ENCODE results near the gene KCNAB1.

KCNAB1 gene

DNA sequence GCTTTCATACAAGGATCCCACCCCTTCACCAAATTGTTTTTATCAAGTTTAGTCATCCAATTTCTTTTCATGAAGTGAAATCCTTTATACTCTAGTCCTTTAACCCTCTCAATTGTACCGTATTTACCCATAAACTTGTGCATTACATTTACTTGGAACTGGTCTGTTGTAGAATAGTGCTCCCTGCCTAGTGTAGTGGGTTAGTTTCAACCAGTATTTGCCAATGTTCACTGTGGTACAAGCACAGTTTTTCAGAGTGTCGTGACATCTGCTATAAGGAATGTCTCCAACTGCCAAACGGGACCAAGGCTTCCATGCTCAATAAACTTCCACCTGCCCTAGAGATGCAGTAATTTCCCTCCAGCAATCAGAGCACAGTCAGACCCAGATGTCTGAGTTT is 211.9 kb downstream of the KCNAB1 start:
- no peak for DNase-seq

DNA sequence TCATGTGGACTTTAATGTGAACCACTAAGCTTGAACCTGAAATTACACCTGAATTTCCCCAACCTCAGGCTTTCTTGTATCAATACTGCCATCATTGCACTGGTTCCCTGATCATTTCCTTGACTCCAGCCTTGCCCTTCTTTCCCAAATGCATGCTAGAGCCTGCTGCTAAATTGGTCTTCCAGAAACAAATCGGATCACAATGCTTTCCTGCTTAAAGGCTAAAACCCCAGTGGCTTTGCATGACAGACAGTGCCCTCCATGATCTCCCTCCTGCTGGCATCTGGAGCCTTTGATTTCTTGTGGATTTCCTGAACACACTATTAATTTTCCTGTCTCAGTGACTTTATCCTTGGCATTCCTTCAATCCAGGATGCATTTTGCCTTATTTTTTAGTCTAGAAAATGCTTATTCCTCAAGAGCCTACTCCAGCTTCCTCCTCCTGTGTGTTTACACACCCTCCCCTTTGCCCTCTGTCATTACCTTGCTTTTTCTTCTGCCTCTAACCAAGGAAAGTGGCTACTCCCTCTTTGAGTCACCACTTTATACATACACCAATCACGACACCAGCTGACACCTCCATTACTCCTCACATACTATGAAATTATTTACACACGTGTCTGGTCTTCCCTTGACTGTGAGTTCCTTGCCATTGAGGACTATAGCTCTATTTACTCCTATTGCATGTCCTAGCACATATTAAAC is 214.6 kb downstream of the KCNAB1 start:
- no peak for DNase-seq

DNA sequence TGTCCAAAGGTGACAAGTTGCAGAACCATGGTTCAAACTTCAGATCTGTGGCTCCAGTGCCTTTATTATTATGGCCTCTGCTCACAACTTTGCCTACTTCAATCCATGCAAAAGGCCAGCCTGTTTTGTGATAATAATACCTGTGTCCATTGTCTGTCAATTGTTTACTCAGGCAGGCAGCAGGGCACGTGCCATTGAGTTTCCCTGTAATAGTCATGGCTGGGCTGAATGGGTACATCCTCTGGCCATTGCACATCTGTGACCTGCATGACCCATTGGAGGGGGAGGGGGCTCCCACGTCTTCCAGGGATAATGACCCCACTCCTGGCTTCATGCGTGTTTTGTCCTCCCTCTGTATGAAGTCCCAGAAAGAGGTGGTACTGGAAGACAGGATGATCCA is 219.1 kb downstream of the KCNAB1 start:
- DNase-seq, result no peak

DNA sequence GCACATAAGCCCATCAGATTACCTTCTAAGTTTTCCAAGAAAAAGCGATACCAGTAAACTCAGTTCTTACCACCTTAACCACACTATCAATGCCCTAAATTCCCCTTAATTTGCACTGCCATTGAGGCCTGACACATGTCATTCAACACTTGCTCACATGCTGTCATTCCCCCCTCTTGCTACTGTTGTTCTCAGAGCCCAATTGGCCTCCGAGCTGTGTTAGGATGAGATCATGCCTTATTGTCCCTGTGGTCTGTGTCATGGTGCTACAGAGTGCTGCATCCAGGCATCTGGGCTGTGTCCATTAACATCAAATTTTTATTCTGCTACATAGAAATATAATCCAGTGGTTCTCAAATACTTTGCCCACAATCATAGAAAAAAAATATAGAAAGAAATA is 221.0 kb downstream of the KCNAB1 start:
- DNase-seq, result no peak

DNA sequence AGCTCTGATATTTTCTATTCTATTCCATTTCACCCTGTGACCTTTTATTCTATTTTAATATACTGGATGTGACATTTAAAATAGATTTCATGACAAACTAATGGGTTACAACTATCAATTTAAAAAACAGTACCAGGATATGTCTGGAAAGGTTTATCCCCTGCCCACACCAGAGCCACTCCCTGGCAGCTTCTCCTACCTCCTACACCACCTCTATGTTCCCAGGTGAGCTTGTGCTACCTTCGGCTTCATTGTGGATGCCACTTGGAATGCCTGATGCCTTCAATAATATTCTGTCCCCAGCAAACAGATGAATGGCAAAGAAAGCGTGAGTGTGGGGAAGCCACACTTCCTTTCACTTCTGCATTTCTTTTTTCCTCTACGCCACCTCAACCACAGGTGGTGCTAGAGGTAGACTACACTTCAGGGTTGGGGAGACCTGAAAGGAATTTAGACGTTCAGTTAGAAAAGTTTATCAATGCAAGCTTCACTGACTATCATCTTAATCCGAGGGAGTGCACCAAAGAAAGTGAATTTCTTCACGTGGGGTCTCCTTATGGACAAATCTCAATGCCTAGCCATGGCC is 221.5 kb downstream of the KCNAB1 start:
- no peak for DNase-seq

DNA sequence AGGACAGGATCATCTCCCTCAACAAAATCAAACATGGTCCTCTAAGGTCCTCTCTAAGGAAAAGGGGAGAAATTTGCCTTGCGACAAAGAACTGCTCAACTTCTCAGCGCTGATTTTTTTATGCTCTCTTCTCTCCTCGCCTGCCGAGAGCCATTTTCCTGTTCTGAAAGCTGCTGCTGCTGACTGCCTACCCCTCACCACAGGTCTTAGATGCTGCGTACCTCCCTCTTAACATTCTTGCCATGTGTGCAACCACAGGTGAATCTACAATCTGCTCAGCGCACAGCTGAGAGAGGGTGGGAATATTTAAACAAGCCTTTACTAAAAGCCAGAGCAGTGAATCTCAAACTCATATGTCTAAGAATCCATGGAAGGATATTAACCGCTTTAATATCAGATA is 223.8 kb downstream of the KCNAB1 start:
- DNase-seq, result no peak

DNA sequence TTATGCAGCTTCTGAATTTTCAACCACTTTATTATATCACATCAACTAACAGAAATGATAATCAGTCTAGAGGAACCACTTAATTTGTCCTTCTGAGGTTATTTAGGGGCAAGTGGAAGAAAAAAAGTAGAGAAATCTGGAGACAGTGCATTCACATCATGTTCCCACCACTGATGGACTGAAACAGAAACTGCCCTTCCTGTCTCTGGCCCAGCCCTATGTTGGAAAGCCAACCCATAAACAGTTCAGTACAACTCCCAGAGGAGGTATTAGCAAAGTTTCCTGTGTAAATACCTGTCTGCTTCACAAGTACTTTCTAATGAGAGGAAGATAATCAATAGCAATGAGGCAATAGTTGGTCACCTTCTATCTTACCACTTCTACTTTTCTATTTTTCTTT is 228.7 kb downstream of the KCNAB1 start:
- DNase-seq, result no peak

DNA sequence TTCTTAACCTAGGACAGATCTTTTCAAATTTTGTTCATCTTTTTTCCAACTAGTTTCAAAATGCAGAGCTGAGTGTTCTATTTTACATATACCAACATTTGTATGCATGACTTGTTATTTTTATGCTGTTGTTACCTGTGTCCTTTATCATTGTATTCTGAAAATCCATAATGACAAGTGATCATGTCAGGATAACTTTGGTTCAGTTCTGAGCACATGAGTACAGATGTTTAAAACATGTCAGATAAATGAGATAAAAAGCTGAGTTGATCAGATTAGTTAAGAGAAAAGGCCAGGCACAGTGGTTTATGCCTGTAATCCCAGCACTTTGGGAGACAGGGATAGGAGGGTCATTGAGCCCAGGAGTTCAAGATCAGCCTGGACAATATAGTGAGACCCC is 229.6 kb downstream of the KCNAB1 start:
- no peak for DNase-seq

DNA sequence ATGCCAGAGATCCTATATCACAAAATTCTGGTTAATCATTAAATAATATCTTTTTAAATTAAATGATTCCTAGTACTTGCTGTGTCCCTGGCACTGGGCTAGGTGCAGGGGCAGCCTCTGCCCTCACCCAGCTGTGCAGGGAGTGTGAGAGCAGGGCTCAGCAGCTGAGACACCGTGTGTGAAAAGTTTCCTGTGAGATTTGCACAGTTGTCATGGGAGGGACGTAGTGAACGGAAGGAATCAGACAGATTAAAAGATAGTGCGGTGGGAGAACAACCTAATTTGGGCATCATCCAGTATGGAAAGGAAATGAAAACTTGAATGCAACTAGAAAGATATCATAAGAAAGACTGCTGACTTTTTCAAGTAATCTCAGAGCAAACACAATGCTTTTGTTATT is 230.4 kb downstream of the KCNAB1 start:
- no peak for DNase-seq

DNA sequence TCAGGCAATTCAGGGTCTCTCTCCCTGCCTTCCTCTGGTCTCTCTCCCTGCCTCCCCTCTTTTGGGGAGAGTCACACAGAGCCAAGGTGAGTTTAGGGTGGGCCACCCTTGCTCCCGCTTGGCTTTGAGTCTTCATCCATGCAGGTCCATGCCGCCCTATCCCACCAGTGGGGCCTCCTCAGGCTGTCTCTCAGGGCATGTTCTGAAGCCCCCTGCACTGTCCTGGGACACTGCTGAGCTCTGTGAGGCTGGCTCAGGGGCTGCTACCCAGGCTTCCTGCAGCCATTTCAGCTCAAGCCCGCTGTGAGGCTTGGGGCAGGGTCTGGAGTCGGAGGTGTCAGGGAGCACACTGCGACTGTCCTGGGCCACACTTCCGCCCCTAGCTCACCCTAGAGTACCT is 231.4 kb downstream of the KCNAB1 start:
- DNase-seq, result no peak

DNA sequence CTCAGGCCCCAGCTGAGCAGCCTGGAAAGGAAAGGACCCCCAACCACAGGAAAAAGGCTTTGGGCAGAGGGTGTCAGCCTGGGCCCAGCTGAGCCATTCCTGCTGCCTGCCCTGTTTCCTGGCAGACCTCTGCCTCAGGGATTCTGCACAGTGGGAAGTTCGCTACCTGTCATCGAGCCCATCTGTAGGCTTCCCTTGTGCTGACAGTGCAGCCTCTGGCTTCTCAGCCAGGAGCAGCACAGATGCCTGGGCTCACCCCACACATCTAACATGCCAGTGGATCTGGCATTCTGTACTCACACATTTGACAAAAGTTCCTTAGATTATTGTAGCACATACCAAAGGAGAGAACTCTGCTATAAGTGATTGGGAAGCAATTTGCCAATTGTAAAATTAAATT is 232.3 kb downstream of the KCNAB1 start:
- DNase-seq, result no peak

DNA sequence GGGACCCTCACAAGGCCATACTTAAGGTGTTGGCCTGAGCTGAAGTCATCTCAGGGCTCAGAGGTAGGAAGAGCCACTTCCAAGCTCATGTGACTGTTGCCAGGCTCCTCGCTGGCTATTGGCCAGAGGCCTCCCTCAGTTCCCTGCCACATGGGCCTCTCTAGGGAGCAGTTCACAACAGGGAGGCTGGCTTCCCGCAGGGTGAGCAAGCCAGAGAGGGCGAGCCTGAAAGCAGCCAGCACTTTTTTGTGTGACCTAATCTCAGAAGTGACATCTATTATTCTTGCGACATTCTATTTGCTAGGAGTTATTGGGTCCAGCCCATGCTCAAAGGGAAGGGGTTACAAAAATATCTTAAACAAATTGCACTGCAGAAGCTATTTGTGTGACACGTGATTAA is 233.2 kb downstream of the KCNAB1 start:
- DNase-seq, result no peak

DNA sequence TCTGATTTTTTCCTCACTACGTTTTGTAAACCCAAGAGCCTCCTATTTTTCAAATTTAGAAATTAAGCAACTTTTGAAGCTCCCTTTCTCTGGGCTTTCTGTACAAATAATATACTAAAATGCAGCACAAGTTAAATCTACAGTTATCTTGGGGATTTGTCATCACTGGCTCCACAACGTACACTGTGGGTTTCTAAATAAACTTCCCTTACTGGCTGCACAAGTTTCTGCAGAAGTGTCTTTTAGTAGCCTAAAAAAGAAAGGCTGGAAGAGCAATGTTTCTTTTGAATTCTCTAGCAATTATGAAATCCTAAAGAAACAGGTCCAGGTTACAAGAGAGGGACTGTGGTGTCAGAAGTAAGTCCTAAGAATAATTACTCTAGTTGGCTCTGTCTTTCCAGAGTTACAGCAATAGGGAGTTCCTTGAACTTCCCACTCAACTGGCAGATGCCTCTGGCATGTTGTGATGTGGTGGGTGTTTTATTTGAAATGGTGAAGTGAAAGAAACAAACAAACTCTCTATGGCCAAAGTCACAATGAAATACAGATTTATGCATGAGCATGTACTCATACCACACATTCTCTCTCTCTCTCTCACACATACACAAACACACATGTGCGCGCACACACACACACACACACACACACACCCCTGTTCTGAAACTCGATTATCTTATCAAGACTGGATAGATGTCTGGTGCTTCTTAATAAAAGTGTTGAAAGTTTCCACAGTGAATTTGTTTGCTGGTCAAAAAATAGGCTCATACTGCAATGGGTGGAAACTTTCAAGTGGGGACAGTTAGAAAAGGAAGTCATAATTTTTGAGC is 236.4 kb downstream of the KCNAB1 start:
- DNase-seq, result no peak

DNA sequence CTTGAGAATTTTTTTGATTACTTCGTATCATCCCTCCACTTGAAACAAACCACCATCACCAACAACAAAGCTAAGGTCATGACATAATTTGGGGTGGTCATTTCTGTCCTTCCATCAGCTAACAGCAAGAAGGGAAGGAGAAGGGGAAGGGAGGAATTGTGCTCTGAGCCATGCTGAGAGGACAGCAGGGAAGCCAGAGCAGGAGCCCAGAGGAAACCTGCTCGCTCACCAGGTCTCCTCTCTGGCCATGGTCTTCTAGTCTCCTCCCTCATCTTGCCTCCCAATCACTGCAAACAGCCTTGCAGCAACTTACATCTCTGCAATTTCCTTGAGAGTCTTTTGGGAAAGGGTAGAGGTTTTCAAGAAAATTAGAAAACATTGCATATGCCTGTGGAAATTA is 237.9 kb downstream of the KCNAB1 start:
- no peak for DNase-seq

DNA sequence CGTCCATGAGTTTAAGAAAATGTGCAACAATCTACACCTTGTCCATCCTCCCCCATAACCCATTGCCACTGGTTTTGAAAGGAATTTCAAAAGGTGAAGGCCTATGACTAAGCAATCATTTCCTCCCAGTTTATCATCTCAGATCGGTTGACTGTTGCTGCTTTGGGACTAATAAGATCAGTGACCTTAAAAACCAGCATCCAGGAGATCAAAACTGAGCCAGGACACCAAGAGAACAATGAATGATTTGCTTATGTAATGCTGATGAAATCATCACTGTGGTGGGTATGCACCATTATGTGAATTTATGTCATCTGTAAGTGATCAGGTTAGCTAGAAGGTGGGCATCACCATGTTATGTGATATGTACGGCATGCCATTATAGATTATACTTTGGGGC is 239.0 kb downstream of the KCNAB1 start:
- DNase-seq, result no peak

DNA sequence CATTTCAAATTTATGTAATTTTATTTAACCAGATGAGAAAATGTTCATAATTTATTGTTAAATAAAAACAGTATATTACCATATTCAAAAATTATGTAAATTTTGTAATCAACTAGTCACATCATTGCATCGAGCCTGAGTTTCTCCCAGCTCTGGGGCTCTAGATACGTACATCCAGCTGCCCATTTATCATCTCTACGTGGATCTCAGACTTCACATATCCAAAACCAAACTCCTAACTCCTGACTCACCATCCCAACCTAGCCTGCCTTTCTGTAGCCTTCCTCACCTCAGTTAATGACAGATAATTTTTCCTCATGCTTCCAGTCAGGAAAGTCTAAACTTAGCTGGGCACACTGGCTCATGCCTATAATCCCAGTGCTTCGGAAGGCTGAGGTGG is 239.7 kb downstream of the KCNAB1 start:
- no peak for DNase-seq

DNA sequence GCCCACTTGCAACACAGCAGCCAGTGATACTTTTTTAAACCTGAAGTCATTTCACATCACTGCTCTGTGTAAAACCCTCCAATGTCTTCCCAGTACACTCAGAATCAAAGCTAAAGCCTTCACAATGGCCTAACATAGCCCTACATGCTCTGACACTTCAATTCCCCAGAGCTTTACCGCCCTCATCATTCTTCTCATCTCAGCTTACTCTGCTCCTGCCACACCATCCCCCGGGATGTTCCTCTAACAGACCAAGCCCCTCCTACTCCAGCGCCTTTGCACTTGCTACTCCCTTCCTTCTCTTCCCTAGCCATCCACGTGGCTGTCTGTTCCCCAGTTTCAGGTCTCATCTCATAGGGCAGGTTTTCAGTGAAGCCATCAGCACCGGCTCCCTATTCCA is 240.6 kb downstream of the KCNAB1 start:
- no peak for DNase-seq

DNA sequence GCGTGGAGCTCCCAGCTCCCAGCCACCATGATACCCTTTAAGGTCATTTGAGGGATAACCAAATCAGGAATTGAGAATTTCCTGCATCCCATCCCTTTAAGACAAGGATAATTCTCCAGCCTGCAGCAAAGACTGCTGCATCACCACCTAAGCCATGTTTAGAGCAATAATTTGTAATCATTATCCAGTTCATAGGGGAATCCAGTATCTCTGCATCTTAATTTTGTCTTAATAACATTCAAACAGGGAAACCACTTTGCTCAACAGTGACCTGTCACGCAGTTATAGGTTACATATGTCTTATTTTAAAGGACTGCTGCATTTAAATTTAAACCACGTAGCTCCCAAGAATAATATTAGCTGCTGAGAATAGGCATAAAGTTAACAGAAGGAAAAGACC is 246.2 kb downstream of the KCNAB1 start:
- no peak for DNase-seq

DNA sequence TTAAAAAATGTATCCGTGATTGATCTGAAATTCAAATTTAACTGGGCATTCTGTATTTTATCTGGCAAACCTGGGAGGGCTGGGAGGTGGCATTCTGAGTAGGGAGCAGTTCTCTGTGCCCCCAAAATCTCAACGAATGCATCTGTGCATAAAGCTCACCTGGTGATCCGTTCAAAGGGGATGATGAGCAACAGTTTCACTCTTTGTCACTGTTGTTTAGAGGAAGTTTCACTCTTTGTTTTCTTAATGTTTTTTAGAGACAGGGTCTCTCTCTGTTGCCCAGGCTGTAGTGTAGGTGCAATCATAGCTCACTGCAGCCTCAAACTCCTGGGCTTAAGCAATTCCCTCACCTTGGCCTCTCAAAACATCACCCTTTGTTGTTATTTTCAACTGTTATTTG is 247.8 kb downstream of the KCNAB1 start:
- DNase-seq, result no peak

DNA sequence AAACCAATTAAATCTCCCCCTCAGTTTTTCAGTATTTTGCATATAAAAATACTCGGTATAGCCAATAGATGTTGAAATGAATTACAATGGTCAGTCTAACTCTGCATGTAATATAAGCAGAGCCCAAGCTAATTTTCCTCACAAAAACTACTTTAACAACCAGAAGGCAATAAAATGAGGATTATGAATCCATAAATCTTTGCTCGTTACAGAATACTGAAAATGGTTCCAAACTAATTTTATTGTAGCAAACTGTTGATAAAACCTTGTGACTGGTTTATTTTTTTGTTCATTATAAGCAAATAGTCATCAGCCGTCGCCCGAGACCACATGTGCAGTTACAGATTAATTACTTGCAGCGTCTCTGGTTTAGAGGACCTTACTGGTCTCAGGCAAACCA is 251.3 kb downstream of the KCNAB1 start:
- DNase-seq, result no peak

DNA sequence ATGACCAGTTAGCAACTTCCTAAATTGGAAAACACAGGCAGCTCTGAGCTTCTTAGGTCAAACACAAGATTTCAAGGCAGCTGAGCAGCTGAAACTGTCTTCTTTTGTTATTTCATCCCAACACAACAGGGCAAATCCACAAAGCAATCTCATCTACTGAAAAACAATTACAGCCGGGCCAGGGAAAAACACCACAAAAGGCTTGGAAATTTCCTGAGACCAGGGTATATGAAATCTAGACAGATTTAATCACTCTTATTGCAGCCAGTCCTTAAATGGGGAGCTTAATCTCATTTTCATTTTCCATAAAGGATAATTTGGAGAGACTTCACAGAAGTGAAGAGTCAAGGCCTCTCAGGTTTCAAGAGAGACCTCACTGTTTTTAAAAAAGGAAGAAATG is 252.7 kb downstream of the KCNAB1 start:
- DNase-seq, result no peak

DNA sequence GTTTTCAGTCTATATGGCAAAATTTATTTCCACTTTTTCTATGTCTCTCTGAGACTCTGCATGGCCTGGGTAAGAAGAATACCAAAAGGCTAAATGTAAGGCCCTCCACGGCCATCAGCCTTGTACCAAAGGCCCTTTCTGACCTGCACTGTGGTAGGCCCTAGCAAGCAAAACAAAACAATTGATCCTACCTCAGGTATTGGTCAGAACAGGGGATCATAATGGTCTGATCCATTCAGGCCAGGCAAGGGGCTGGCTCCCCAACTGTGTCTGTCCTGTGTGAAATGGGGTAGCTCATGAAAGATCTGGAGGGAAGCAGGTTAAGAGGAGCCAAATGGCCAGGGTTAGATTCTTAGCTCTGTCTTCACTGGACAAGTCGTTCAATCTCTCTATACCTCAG is 253.3 kb downstream of the KCNAB1 start:
- no peak for DNase-seq

DNA sequence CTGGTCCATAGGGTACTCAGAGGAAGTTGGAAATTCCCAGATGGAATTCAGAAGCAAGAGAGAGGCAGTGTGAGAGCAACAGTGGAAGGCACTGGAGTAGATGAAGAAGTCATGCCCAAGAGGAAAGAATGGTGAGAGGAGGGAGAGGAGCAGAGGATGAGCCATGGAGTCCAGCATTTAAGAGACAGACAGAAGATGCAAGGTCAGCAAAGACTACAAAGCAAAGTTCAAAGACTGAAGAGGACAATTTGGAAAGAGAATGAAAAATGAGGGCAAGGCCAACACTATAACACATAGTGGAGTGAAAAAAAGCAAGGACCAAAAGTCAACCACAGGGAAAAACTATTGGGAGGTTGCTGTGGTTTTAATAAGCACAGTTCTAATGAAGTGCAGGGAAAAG is 255.8 kb downstream of the KCNAB1 start:
- DNase-seq, result no peak

DNA sequence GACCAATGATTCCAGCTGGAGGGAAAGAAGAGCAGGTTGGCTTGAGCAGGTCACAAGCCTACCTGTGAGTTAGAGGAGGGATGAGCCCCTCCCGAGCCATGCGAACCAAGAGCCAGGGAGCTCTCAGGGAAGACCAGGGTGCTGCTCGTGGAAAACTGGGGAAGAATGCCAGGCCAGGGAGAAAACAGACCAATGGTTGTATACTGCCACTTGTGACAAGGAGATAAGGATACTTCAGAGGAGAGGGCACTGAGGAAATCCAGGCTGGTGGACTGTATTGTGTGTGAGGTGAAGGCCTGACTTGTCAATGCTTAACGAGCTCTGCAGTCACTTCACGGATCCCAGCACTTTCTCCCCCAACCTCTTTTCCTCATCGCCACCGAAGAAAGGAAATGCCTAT is 256.9 kb downstream of the KCNAB1 start:
- DNase-seq, result no peak

All from DMS 273 treated with DMSO at 0.1 percent for 48 hours (cell line).